Measurements from ENCODE around the gene TRAF1. TPM values are rescaled to one million over a fixed set of nuclear protein-coding genes. Genes with fewer than 3 reads are reported as not detected.

The TRAF1 gene
- total RNA-seq, 1 donor from 2014 or later, result 2.4 TPM

- intact Hi-C loops (cut with micrococcal nuclease), result no loop called here
- DNase-seq (no peak), ATAC-seq (no peak)
Measured at GRCh38 chr9:120863833-120864232, 62.8 kb downstream of the TRAF1 start.

- DNase-seq, result no peak
- ATAC-seq, result no peak
- intact Hi-C loops (cut with micrococcal nuclease), result no loop called here
Measured at GRCh38 chr9:120862452-120862851, 64.1 kb downstream of the TRAF1 start.

- ATAC-seq (no peak), DNase-seq (no peak)
- intact Hi-C loops (cut with micrococcal nuclease), result no loop called here
Measured at GRCh38 chr9:120861935-120862334, 64.7 kb downstream of the TRAF1 start.

GRCh38 chr9:120860083-120860482, 66.5 kb downstream of the TRAF1 start:
- DNase-seq (no peak), ATAC-seq (no peak)
- intact Hi-C loops (cut with micrococcal nuclease), result no loop called here

GRCh38 chr9:120859361-120859760, 67.2 kb downstream of the TRAF1 start:
- DNase-seq (no peak), ATAC-seq (no peak)
- intact Hi-C loops (cut with micrococcal nuclease), result no loop called here

- intact Hi-C loops (cut with micrococcal nuclease), result no loop called here
- ATAC-seq (no peak), DNase-seq (no peak)
Measured at GRCh38 chr9:120857902-120858301, 68.7 kb downstream of the TRAF1 start.

- peak; percentile 60 for ATAC-seq
- intact Hi-C loops (cut with micrococcal nuclease), result no loop called here
Measured at GRCh38 chr9:120857481-120857880, 69.1 kb downstream of the TRAF1 start.

GRCh38 chr9:120856700-120857099, 69.9 kb downstream of the TRAF1 start:
- intact Hi-C loops (cut with micrococcal nuclease), result no loop called here
- no peak for DNase-seq
- no peak for ATAC-seq

More at GRCh38 chr9:120857481-120857880, 69.1 kb downstream of the TRAF1 start:
- DNase-seq, result peak; percentile 55

GRCh38 chr9:120855827-120856670, 70.5 kb downstream of the TRAF1 start:
- no peak for DNase-seq
- no peak for ATAC-seq
- intact Hi-C loops (cut with micrococcal nuclease), result no loop called here

- intact Hi-C loops (cut with micrococcal nuclease), result no loop called here
- ATAC-seq (no peak), DNase-seq (no peak)
Measured at GRCh38 chr9:120854596-120855327, 71.8 kb downstream of the TRAF1 start.

- DNase-seq (no peak), ATAC-seq (no peak)
- intact Hi-C loops (cut with micrococcal nuclease), result no loop called here
Measured at GRCh38 chr9:120853198-120853597, 73.4 kb downstream of the TRAF1 start.

Other genes with a start within 250 kb of the TRAF1 start
- 32.8 TPM for gene MEGF9, start 212.3 kb downstream of the TRAF1 start, total RNA-seq
- 46.8 TPM for gene FBXW2, start 133.4 kb downstream of the TRAF1 start, total RNA-seq
- 14.0 TPM for gene PSMD5, start 83.9 kb downstream of the TRAF1 start, total RNA-seq
- gene PHF19, start 49.6 kb downstream of the TRAF1 start, total RNA-seq, result 9.5 TPM
- gene C5, start 123.5 kb upstream of the TRAF1 start, total RNA-seq, result 0.69 TPM
- 4.2 TPM for gene CNTRL, start 148.2 kb upstream of the TRAF1 start, total RNA-seq

All from left ventricle myocardium superior (tissue), 1 donor.